Esophagus (tissue), 2 donors: ENCODE data around the gene CACTIN. TPM values are rescaled to one million over a fixed set of nuclear protein-coding genes. Genes with fewer than 3 reads are reported as not detected.
"Not testable (repeated sequence)": the region's sequence is repeated elsewhere in the genome, so short reads cannot be mapped to it uniquely, and the experiment has no call there.

Source experiments
- H3K27ac ChIP-seq, 2 donors: one replicate each; pipeline ENCODE4 v1.5.1; 2013; ENCODE audit warnings: low read depth in 2 of 2, mild to moderate bottlenecking in 2 of 2, inconsistent platforms in 1 of 2, low read length in 1 of 2, moderate library complexity in 1 of 2
- H3K27me3 ChIP-seq, 2 donors: one replicate each; pipeline ENCODE4 v1.6.1; 2013; ENCODE audit warnings: low read length in 2 of 2, control low read depth in 1 of 2, mild to moderate bottlenecking in 1 of 2; ENCODE audit not compliant: insufficient read depth in 2 of 2, control insufficient read depth in 1 of 2
- H3K36me3 ChIP-seq, 2 donors: one replicate each; pipeline ENCODE4 v1.6.1; 2013; ENCODE audit warnings: low read length in 1 of 2; ENCODE audit not compliant: control insufficient read depth in 2 of 2, insufficient read depth in 2 of 2
- H3K4me1 ChIP-seq, 2 donors: one replicate each; pipeline ENCODE4 v1.6.1; 2013; ENCODE audit warnings: low read length in 1 of 2; ENCODE audit not compliant: control insufficient read depth in 2 of 2, insufficient read depth in 2 of 2
- H3K4me3 ChIP-seq, 2 donors: one replicate each; pipeline ENCODE4 v1.5.1; 2013; ENCODE audit warnings: low read length in 2 of 2, mild to moderate bottlenecking in 2 of 2, low read depth in 1 of 2, moderate library complexity in 1 of 2
- H3K9me3 ChIP-seq, 2 donors: one replicate each; pipeline ENCODE4 v1.6.1; 2013; ENCODE audit warnings: mild to moderate bottlenecking in 2 of 2, low read depth in 1 of 2, low read length in 1 of 2, moderate library complexity in 1 of 2; ENCODE audit not compliant: control insufficient read depth in 2 of 2, insufficient read depth in 1 of 2
- WGBS, 2 donors: extraction: QIAGEN DNeasy Blood & Tissue Kit; methylation state at CpG; one replicate each; pipeline ENCODE4 v1.1.7; 2013; 5-methylcytosine and 5-hydroxymethylcytosine counted together
- polyA plus RNA-seq, 2 donors: library from polyadenylated mRNA; stranded (reverse); fragments of 200-250 nt; gene quantifications; one replicate each; pipeline ENCODE4 v1.2.3, GENCODE V29; 2013
- donor health status: healthy with polysubstance abuse.
- donor health status: Bipolar disorder and iron deficiency.

Gene CACTIN
- polyA plus RNA-seq, 2 donors = 12.4 to 19.3 TPM

- not testable (repeated sequence) for H3K27me3 ChIP-seq, H3K27ac ChIP-seq, H3K4me1 ChIP-seq, H3K9me3 ChIP-seq, H3K4me3 ChIP-seq
- WGBS, 2 donors = 61 to 64% methylated on average over 9 of the region's 9 CpGs
- peaks cover 0 to 27% of the 10 kb centered on the region in 2 donors for H3K36me3 ChIP-seq
These were observed 2.2 kb upstream of the CACTIN start for GRCh38 chr19:3628766-3629165.

GRCh38 chr19:3627351-3627723, 747 bp upstream of the CACTIN start:
- Histone ChIP-seq H3K4me3 (no peak overlapping the region), H3K27ac (peak overlapping the region; percentile 62 to 96), H3K9me3 (no peaks in the 10 kb centered on the region), H3K36me3 (peaks cover 0 to 25% of the 10 kb centered on the region in 2 donors), H3K4me1 (peaks cover 3 to 7% of the 10 kb centered on the region in 2 donors), H3K27me3 (no peaks in the 10 kb centered on the region)
- 58 to 65% methylated on average over 7 of the region's 7 CpGs for WGBS, 2 donors

- Histone ChIP-seq H3K27me3 (no peaks in the 10 kb centered on the region), H3K36me3 (peaks cover 0 to 24% of the 10 kb centered on the region in 2 donors), H3K4me1 (peaks cover 3 to 7% of the 10 kb centered on the region in 2 donors), H3K4me3 (peak overlapping the region; percentile 72 to 97), H3K27ac (peak overlapping the region; percentile 96), H3K9me3 (no peaks in the 10 kb centered on the region)
- 1% methylated on average over 21 of the region's 21 CpGs for WGBS, 2 donors
These were observed 556 bp downstream of the CACTIN start for GRCh38 chr19:3625996-3626472.

- Histone ChIP-seq H3K27me3 (no peaks in the 10 kb centered on the region), H3K4me1 (peaks cover 3 to 7% of the 10 kb centered on the region in 2 donors), H3K9me3 (no peaks in the 10 kb centered on the region), H3K36me3 (peaks cover 0 to 31% of the 10 kb centered on the region in 2 donors), H3K27ac (no peak overlapping the region), H3K4me3 (no peak overlapping the region)
- WGBS, 2 donors = 92% methylated on average over 34 of the region's 34 CpGs
These were observed 2.9 kb downstream of the CACTIN start for GRCh38 chr19:3623716-3624115.

- Histone ChIP-seq H3K27me3 (no peaks in the 10 kb centered on the region), H3K27ac (no peak overlapping the region), H3K4me1 (peaks cover 3 to 12% of the 10 kb centered on the region in 2 donors), H3K36me3 (peaks cover 0 to 34% of the 10 kb centered on the region in 2 donors), H3K9me3 (no peaks in the 10 kb centered on the region), H3K4me3 (no peak overlapping the region)
- 82 to 90% methylated on average over 12 of the region's 12 CpGs for whole genome bisulfite sequencing, 2 donors
These were observed 4.4 kb downstream of the CACTIN start for GRCh38 chr19:3622224-3622623.

- Histone ChIP-seq H3K36me3 (peaks cover 0 to 34% of the 10 kb centered on the region in 2 donors), H3K27me3 (no peaks in the 10 kb centered on the region), H3K4me3 (no peak overlapping the region), H3K9me3 (no peaks in the 10 kb centered on the region), H3K27ac (no peak overlapping the region), H3K4me1 (peaks cover 3 to 12% of the 10 kb centered on the region in 2 donors)
- WGBS, 2 donors = 91% methylated on average over 15 of the region's 15 CpGs
These were observed 4.9 kb downstream of the CACTIN start for GRCh38 chr19:3621689-3622088.

GRCh38 chr19:3620817-3621547, 5.6 kb downstream of the CACTIN start:
- WGBS, 2 donors = 86 to 87% methylated on average over 22 to 24 of the region's 24 CpGs
- H3K27me3 ChIP-seq = no peaks in the 10 kb centered on the region
- H3K36me3 ChIP-seq = peaks cover 0 to 34% of the 10 kb centered on the region in 2 donors
- no peak overlapping the region for H3K4me3 ChIP-seq
- peaks cover 3 to 12% of the 10 kb centered on the region in 2 donors for H3K4me1 ChIP-seq
- no peaks in the 10 kb centered on the region for H3K9me3 ChIP-seq
- no peak overlapping the region for H3K27ac ChIP-seq

- H3K36me3 ChIP-seq = peaks cover 0 to 40% of the 10 kb centered on the region in 2 donors
- no peak overlapping the region for H3K27ac ChIP-seq
- peaks cover 3 to 7% of the 10 kb centered on the region in 2 donors for H3K4me1 ChIP-seq
- H3K27me3 ChIP-seq = no peaks in the 10 kb centered on the region
- no peak overlapping the region for H3K4me3 ChIP-seq
- no peaks in the 10 kb centered on the region for H3K9me3 ChIP-seq
- 82 to 86% methylated on average over 18 to 19 of the region's 19 CpGs for WGBS, 2 donors
These were observed 6.3 kb downstream of the CACTIN start for GRCh38 chr19:3620145-3620816.

GRCh38 chr19:3619631-3620012, 7.0 kb downstream of the CACTIN start:
- Histone ChIP-seq H3K36me3 (peaks cover 0 to 43% of the 10 kb centered on the region in 2 donors), H3K27ac (no peak overlapping the region), H3K4me3 (no peak overlapping the region), H3K4me1 (peaks cover 3 to 7% of the 10 kb centered on the region in 2 donors), H3K27me3 (no peaks in the 10 kb centered on the region), H3K9me3 (no peaks in the 10 kb centered on the region)
- 79 to 84% methylated on average over 16 to 17 of the region's 17 CpGs for WGBS, 2 donors
